ENCODE measurements around the gene LOC128125822.

The LOC128125822 gene

GRCh38 chr6:63538550-63538949 is 33.7 kb upstream of the LOC128125822 start:
- H2AK5ac ChIP-seq (ENCODE audit: low read depth, low read length): no peak overlapping the region
- no peak overlapping the region for H3K18ac ChIP-seq (ENCODE audit: low read depth, low read length)
- H3K9ac ChIP-seq (ENCODE audit: low read depth, low read length): no peak overlapping the region
- ChIA-PET CTCF (interaction anchor here (1.1 kb wide), 1 partner anchor 17 kb away, joined by 3 read pairs; no protein-coding TSS in a partner anchor), POLR2A (ENCODE audit: unreplicated experiment) (no interaction called here)
- no peak overlapping the region for H3K14ac ChIP-seq (replicated peaks; ENCODE audit: low read depth, low read length)
- dilution Hi-C loops (cut with HindIII; ENCODE audit: low sequenced_read_pairs, unreplicated experiment) (no loop called here), intact Hi-C loops (cut with micrococcal nuclease) (no loop called here), in situ Hi-C loops (cut with MboI; ENCODE audit: low sequenced_read_pairs) (no loop called here)
- no peak overlapping the region for H2BK5ac ChIP-seq (ENCODE audit: low read depth, low read length, poor library complexity, severe bottlenecking)
- H2AK9ac ChIP-seq (replicated peaks; ENCODE audit: low read depth, low read length, poor library complexity): no peak overlapping the region
- no peak overlapping the region for H2BK120ac ChIP-seq (ENCODE audit: low read depth, low read length)
- no peaks in the 10 kb centered on the region; the same call in 1 of the 2 replicates for H3K27me3 ChIP-seq (ENCODE audit: control insufficient read depth, insufficient read depth, low read length)
- no peak overlapping the region for H4K5ac ChIP-seq (ENCODE audit: low read depth, low read length)
- H4K91ac ChIP-seq (ENCODE audit: insufficient read depth, low read depth, low read length): no peak overlapping the region
- no peak overlapping the region for H2BK20ac ChIP-seq (ENCODE audit: low read depth, low read length)
- H3K56ac ChIP-seq (ENCODE audit: extremely low read depth, insufficient read depth, low read length): no peak overlapping the region
- TF ChIP-seq FOS (IDR thresholded peaks at IDR 0.05; ENCODE audit: low read depth, low read length) (no peak), MAZ (IDR thresholded peaks at IDR 0.05; ENCODE audit: borderline replicate concordance, low read depth, low read length) (no peak), RAD21 (IDR thresholded peaks at IDR 0.05; ENCODE audit: low read length) (no peak), MXI1 (IDR thresholded peaks at IDR 0.05; ENCODE audit: borderline replicate concordance, low read depth, low read length) (no peak)
- no peak overlapping the region for H3K4me2 ChIP-seq (ENCODE audit: low read depth, low read length)
- H3K4me1 ChIP-seq (ENCODE audit: control insufficient read depth, insufficient read depth, low read length): no peaks in the 10 kb centered on the region
- H2AFZ ChIP-seq (replicated peaks; ENCODE audit: low read length, poor library complexity): no peak overlapping the region
- no peak overlapping the region for H3K27ac ChIP-seq (ENCODE audit: insufficient read depth, low read length)
- no peak overlapping the region for H3K23ac ChIP-seq (ENCODE audit: low read depth, low read length)
- H4K8ac ChIP-seq (ENCODE audit: low read depth in 2 of 2, low read length in 2 of 2): no peak overlapping the region
- no TSS peak for BruUV-seq (replicated peaks)
- H3K79me1 ChIP-seq (ENCODE audit: low read depth in 1 of 2, low read length in 2 of 2): no peaks in the 10 kb centered on the region
- no peaks in the 10 kb centered on the region for H4K20me1 ChIP-seq (ENCODE audit: insufficient read depth, low read length)
- DNase-seq: no peak
- H3K36me3 ChIP-seq (ENCODE audit: control insufficient read depth, insufficient read depth, low read length): no peaks in the 10 kb centered on the region
- no peaks in the 10 kb centered on the region for H3K9me1 ChIP-seq (ENCODE audit: insufficient read depth, low read length)
- no peaks in the 10 kb centered on the region for H3K9me3 ChIP-seq (ENCODE audit: control insufficient read depth, insufficient read depth, low read length)
- WGBS, 2 experiments (ENCODE audit: extremely low coverage in 2 of 2, insufficient read length in 1 of 2): no CpG with 5 or more reads among the region's 1 CpG
- no peak for ATAC-seq (ENCODE audit: low read depth)
- H3K4ac ChIP-seq (ENCODE audit: low read depth, low read length): no peak overlapping the region
- H2BK15ac ChIP-seq (ENCODE audit: low read depth, low read length): no peak overlapping the region
- H3K4me3 ChIP-seq (ENCODE audit: insufficient read depth, low read depth, low read length): no peak overlapping the region

Data from IMR-90 (cell line).